Measurements from ENCODE around the gene SLC27A5. TPM values are rescaled to one million over a fixed set of nuclear protein-coding genes. Genes with fewer than 3 reads are reported as not detected.
A peak's percentile ranks its signal among the peaks of the same experiment; 100 is the strongest.

Gene SLC27A5
- total and polyA plus RNA-seq, 2 of the 13 experiments (the other 11 are each of a cell fraction or from before 2014, with no cell fraction given), result 30.3 to 40.2 TPM

GRCh38 chr19:58498316-58499020 lies 13.3 kb downstream of the SLC27A5 start (continued):
- TF ChIP-seq ZNF280B (CRISPR knock-in tag; IDR thresholded peaks at IDR 0.05; ENCODE audit: borderline replicate concordance) (peak; percentile 2; the same call in 1 of the 2 replicates), HDAC1 (CRISPR knock-in tag; IDR thresholded peaks at IDR 0.05) (peak; percentile 23; the same call in 1 of the 2 replicates), ZBTB2 (CRISPR knock-in tag; IDR thresholded peaks at IDR 0.05; ENCODE audit: low read depth) (no peak), ZNF382 (CRISPR knock-in tag; IDR thresholded peaks at IDR 0.05; ENCODE audit: borderline replicate concordance) (no peak)

GRCh38 chr19:58497634-58498170 lies 14.1 kb downstream of the SLC27A5 start:
- POLR2A ChIA-PET, result no interaction called here
- H3K4me1 ChIP-seq (ENCODE audit: insufficient read depth, low read length), result peaks cover 37% of the 10 kb centered on the region
- BruUV-seq (replicated peaks), result no TSS peak
- no peak for TF ChIP-seq HNRNPLL (IDR thresholded peaks at IDR 0.05; ENCODE audit: low read depth, low read length, poor library complexity, severe bottlenecking)
- TF ChIP-seq ZBTB40 (IDR thresholded peaks at IDR 0.05), result no peak
- 0 out of 2 replicates have a peak, but pooled peaks have one; percentile 26 for TF ChIP-seq ZBTB40 (CRISPR knock-in tag; IDR thresholded peaks at IDR 0.05)
- H3K27ac ChIP-seq (ENCODE audit: extremely low read length, insufficient read depth, low read length), result no peak overlapping the region
- H4K20me1 ChIP-seq (ENCODE audit: insufficient read depth, low read length), result no peaks in the 10 kb centered on the region
- no peaks in the 10 kb centered on the region for H3K9me3 ChIP-seq (ENCODE audit: low read length)
- H3K79me2 ChIP-seq (ENCODE audit: insufficient read depth, low read length), result peaks cover 17% of the 10 kb centered on the region
- peak overlapping the region; percentile 58 to 87 (median 74); a peak in 5 of 6 replicates for H3K4me3 ChIP-seq (replicated peaks in 1 of 3; ENCODE audit: insufficient read depth in 1 of 3, low read depth in 2 of 3, low read length in 3 of 3)
- H3K9ac ChIP-seq (ENCODE audit: insufficient read depth, low read depth, low read length), result peak overlapping the region; percentile 70
- in situ Hi-C loops (cut with HindIII; ENCODE audit: extremely low pct_ligation_motif_present, low pct_unique_long_range_greater_than_20kb) (no loop called here), intact Hi-C loops (cut with micrococcal nuclease; ENCODE audit: unreplicated experiment) (loop anchor here (2.0 kb wide), 1 partner anchor 21 kb away; the partner anchor contains the start of gene ZBTB45)
- H3K36me3 ChIP-seq (replicated peaks in 1 of 2; ENCODE audit: control insufficient read depth in 1 of 2, insufficient read depth in 2 of 2, low read length in 2 of 2), result no peaks in the 10 kb centered on the region
- ATAC-seq (no peak), FAIRE-seq (no peak), DNase-seq (ENCODE audit: low spot score) (no peak)
- H3K27me3 ChIP-seq (ENCODE audit: control insufficient read depth in 1 of 2, insufficient read depth in 2 of 2, low read length in 2 of 2), result no peaks in the 10 kb centered on the region; a peak in 1 of 5 replicates
- H3K4me2 ChIP-seq (ENCODE audit: low read depth, low read length), result peak overlapping the region; percentile 81
- no peak overlapping the region for H2AFZ ChIP-seq (ENCODE audit: low read length)
- CTCF ChIA-PET (ENCODE audit: low intra/inter-chr PET ratio, low total read pairs), result no interaction called here
- WGBS (ENCODE audit: low lambda C conversion rate), result 60% methylated on average over 7 of the region's 8 CpGs

All from HepG2 (cell line).